CD8-positive, alpha-beta memory T cell (primary cell): ENCODE data around the gene OR1N2. TPM values are rescaled to one million over a fixed set of nuclear protein-coding genes. Genes with fewer than 3 reads are reported as not detected.
"Not testable (repeated sequence)": the region's sequence is repeated elsewhere in the genome, so short reads cannot be mapped to it uniquely, and the experiment has no call there.

Experiments used
- CTCF ChIA-PET: fragments of 350-600 bp; sonication (Branson Sonifier 250); formaldehyde crosslinking; loops from one replicate; lab custom pipeline; 2021; ENCODE audit warnings: antibody characterized with exemption; lab: Charles Lee
- POLR2A ChIA-PET: fragments of 350-600 bp; sonication (Branson Sonifier 250); formaldehyde crosslinking; loops from one replicate; lab custom pipeline; 2021; ENCODE audit warnings: antibody characterized with exemption; lab: Charles Lee
- DNase-seq, 5 donors: peaks; one replicate each; pipeline versions ENCODE4 v3.0.0 to v3.0.0-alpha.2; 2020 to 2022; ENCODE audit warnings: mixed read lengths in 1 of 5
- H3K27ac ChIP-seq: one replicate; pipeline ENCODE4 v1.7.0; 2013; ENCODE audit warnings: low read depth, mild to moderate bottlenecking, low read length, moderate library complexity
- H3K27me3 ChIP-seq: 2 replicates; pipeline ENCODE4 v1.7.0; 2013; ENCODE audit warnings: low read length, mild to moderate bottlenecking; ENCODE audit not compliant: insufficient read depth, poor library complexity, severe bottlenecking
- H3K36me3 ChIP-seq: 2 replicates; pipeline ENCODE4 v1.7.0; 2013; ENCODE audit warnings: mild to moderate bottlenecking, low read length, moderate library complexity; ENCODE audit not compliant: insufficient read depth
- H3K4me1 ChIP-seq: 2 replicates; pipeline ENCODE4 v1.7.0; 2013; ENCODE audit warnings: mild to moderate bottlenecking, low read length, moderate library complexity; ENCODE audit not compliant: insufficient read depth
- H3K4me3 ChIP-seq: 2 replicates; pipeline ENCODE4 v1.7.0; 2013; ENCODE audit warnings: mild to moderate bottlenecking, low read length
- H3K9me3 ChIP-seq: 2 replicates; pipeline ENCODE4 v1.7.0; 2013; ENCODE audit warnings: mild to moderate bottlenecking, low read length
- H3K27ac Mint-ChIP-seq, 8 donors: one replicate each; pipeline ENCODE4 v1.8.0; 2020 to 2021; ENCODE audit warnings: mixed read lengths in 8 of 8, mild to moderate bottlenecking in 6 of 8, inconsistent platforms in 3 of 8, moderate library complexity in 3 of 8
- H3K27me3 Mint-ChIP-seq, 2 donors: one replicate each; pipeline ENCODE4 v1.8.0; 2020 to 2021; ENCODE audit warnings: mixed read lengths in 2 of 2, mild to moderate bottlenecking in 1 of 2, moderate library complexity in 1 of 2
- H3K36me3 Mint-ChIP-seq, 3 donors: one replicate each; pipeline ENCODE4 v1.8.0; 2020 to 2021; ENCODE audit warnings: mixed read lengths in 3 of 3, inconsistent platforms in 1 of 3, mild to moderate bottlenecking in 1 of 3
- H3K4me1 Mint-ChIP-seq, 3 donors: one replicate each; pipeline ENCODE4 v1.8.0; 2020 to 2021; ENCODE audit warnings: mixed read lengths in 3 of 3, inconsistent platforms in 1 of 3, mild to moderate bottlenecking in 1 of 3
- H3K4me3 Mint-ChIP-seq, 7 donors: one replicate each; pipeline ENCODE4 v1.8.0; 2020 to 2021; ENCODE audit warnings: mixed read lengths in 7 of 7, mild to moderate bottlenecking in 6 of 7, moderate library complexity in 4 of 7, inconsistent platforms in 2 of 7
- H3K9me3 Mint-ChIP-seq, 5 donors: one replicate each; pipeline ENCODE4 v1.8.0; 2020 to 2022; ENCODE audit warnings: mixed read lengths in 5 of 5, mild to moderate bottlenecking in 3 of 5, moderate library complexity in 2 of 5, inconsistent platforms in 1 of 5
- polyA plus RNA-seq: library from polyadenylated mRNA; unstranded; fragments of 300-500 nt; fragmentation: Illumina TruSeq; gene quantifications from one replicate; pipeline ENCODE4 v1.2.3, GENCODE V29; 2021
- total RNA-seq, 2 experiments: library from RNA; stranded (reverse); gene quantifications; one replicate each; pipeline ENCODE4 v1.2.3, GENCODE V29; 2021

OR1N2 gene
- total and polyA plus RNA-seq, 3 experiments from 2014 or later = not detected

GRCh38 chr9:122531157-122531556 is 21.8 kb upstream of the OR1N2 start:
- H3K27me3 ChIP-seq, CTCF ChIA-PET, H3K36me3 Mint-ChIP-seq, H3K27ac ChIP-seq, H3K9me3 Mint-ChIP-seq, H3K36me3 ChIP-seq, POLR2A ChIA-PET, H3K4me1 ChIP-seq, H3K4me3 ChIP-seq, H3K4me1 Mint-ChIP-seq, H3K9me3 ChIP-seq, H3K4me3 Mint-ChIP-seq, DNase-seq: not testable (repeated sequence)
- peaks cover 10 to 12% of the 10 kb centered on the region in 2 donors for H3K27me3 Mint-ChIP-seq
- peak overlapping the region in 1 of 8 donors; percentile 77 for H3K27ac Mint-ChIP-seq

GRCh38 chr9:122536134-122536533 is 16.8 kb upstream of the OR1N2 start:
- no peak overlapping the region for H3K27ac Mint-ChIP-seq
- H3K4me3 ChIP-seq = no peak overlapping the region
- H3K36me3 Mint-ChIP-seq = no peaks in the 10 kb centered on the region
- no peaks in the 10 kb centered on the region for H3K4me1 ChIP-seq
- H3K27ac ChIP-seq = no peak overlapping the region
- CTCF ChIA-PET = no interaction called here
- DNase-seq = no peak
- peaks cover 0 to 2% of the 10 kb centered on the region in 2 donors for H3K27me3 Mint-ChIP-seq
- POLR2A ChIA-PET = no interaction called here
- no peaks in the 10 kb centered on the region for H3K9me3 ChIP-seq
- H3K4me3 Mint-ChIP-seq = no peak overlapping the region
- H3K9me3 Mint-ChIP-seq = peaks cover 0 to 5% (median 0%) of the 10 kb centered on the region in 5 donors
- H3K4me1 Mint-ChIP-seq = no peaks in the 10 kb centered on the region
- no peaks in the 10 kb centered on the region for H3K36me3 ChIP-seq
- H3K27me3 ChIP-seq = no peaks in the 10 kb centered on the region

- H3K36me3 Mint-ChIP-seq, H3K4me1 ChIP-seq, H3K27me3 ChIP-seq, H3K4me1 Mint-ChIP-seq, H3K36me3 ChIP-seq, H3K4me3 Mint-ChIP-seq, H3K27ac Mint-ChIP-seq, CTCF ChIA-PET, H3K4me3 ChIP-seq, H3K9me3 ChIP-seq, POLR2A ChIA-PET, H3K27ac ChIP-seq, DNase-seq, H3K9me3 Mint-ChIP-seq, H3K27me3 Mint-ChIP-seq: not testable (repeated sequence)
These were observed 15.8 kb upstream of the OR1N2 start for GRCh38 chr9:122537066-122537465.

GRCh38 chr9:122538757-122539156 is 14.2 kb upstream of the OR1N2 start:
- Mint-ChIP-seq H3K27me3 (peaks cover 3 to 9% of the 10 kb centered on the region in 2 donors), H3K36me3 (no peaks in the 10 kb centered on the region), H3K4me1 (no peaks in the 10 kb centered on the region), H3K4me3 (no peak overlapping the region), H3K27ac (no peak overlapping the region), H3K9me3 (peaks cover 0 to 5% (median 0%) of the 10 kb centered on the region in 5 donors)
- no peaks in the 10 kb centered on the region for H3K4me1 ChIP-seq
- no peak for DNase-seq
- ChIA-PET CTCF (no interaction called here), POLR2A (no interaction called here)
- no peaks in the 10 kb centered on the region for H3K9me3 ChIP-seq
- H3K27ac ChIP-seq = no peak overlapping the region
- no peaks in the 10 kb centered on the region for H3K27me3 ChIP-seq
- H3K36me3 ChIP-seq = no peaks in the 10 kb centered on the region
- no peak overlapping the region for H3K4me3 ChIP-seq

- no peak overlapping the region for H3K4me3 ChIP-seq
- H3K27ac Mint-ChIP-seq = no peak overlapping the region
- no peak overlapping the region for H3K27ac ChIP-seq
- H3K9me3 Mint-ChIP-seq = peaks cover 0 to 7% (median 1%) of the 10 kb centered on the region in 5 donors
- H3K9me3 ChIP-seq = no peaks in the 10 kb centered on the region
- no peaks in the 10 kb centered on the region for H3K27me3 ChIP-seq
- no peak for DNase-seq
- no peaks in the 10 kb centered on the region for H3K4me1 ChIP-seq
- H3K36me3 Mint-ChIP-seq = peaks cover 0 to 7% (median 0%) of the 10 kb centered on the region in 3 donors
- no peaks in the 10 kb centered on the region for H3K4me1 Mint-ChIP-seq
- CTCF ChIA-PET = no interaction called here
- H3K4me3 Mint-ChIP-seq = no peak overlapping the region
- H3K36me3 ChIP-seq = no peaks in the 10 kb centered on the region
- POLR2A ChIA-PET = no interaction called here
- H3K27me3 Mint-ChIP-seq = peaks cover 11 to 34% of the 10 kb centered on the region in 2 donors
These were observed 6.7 kb upstream of the OR1N2 start for GRCh38 chr9:122546196-122546595.

- Histone ChIP-seq H3K4me1 (no peaks in the 10 kb centered on the region), H3K4me3 (no peak overlapping the region), H3K27ac (no peak overlapping the region), H3K9me3 (no peaks in the 10 kb centered on the region), H3K36me3 (no peaks in the 10 kb centered on the region), H3K27me3 (no peaks in the 10 kb centered on the region)
- H3K27me3 Mint-ChIP-seq = peaks cover 8 to 39% of the 10 kb centered on the region in 2 donors
- CTCF ChIA-PET = no interaction called here
- no peak overlapping the region for H3K4me3 Mint-ChIP-seq
- peaks cover 0 to 7% (median 0%) of the 10 kb centered on the region in 3 donors for H3K36me3 Mint-ChIP-seq
- peaks cover 0 to 8% (median 1%) of the 10 kb centered on the region in 5 donors for H3K9me3 Mint-ChIP-seq
- DNase-seq = no peak
- no peak overlapping the region for H3K27ac Mint-ChIP-seq
- POLR2A ChIA-PET = no interaction called here
- no peaks in the 10 kb centered on the region for H3K4me1 Mint-ChIP-seq
These were observed 1.5 kb upstream of the OR1N2 start for GRCh38 chr9:122551371-122551770.

- Mint-ChIP-seq H3K9me3 (peaks cover 2 to 11% (median 4%) of the 10 kb centered on the region in 5 donors), H3K4me3 (no peak overlapping the region), H3K27ac (no peak overlapping the region), H3K27me3 (peaks cover 8 to 25% of the 10 kb centered on the region in 2 donors), H3K36me3 (peaks cover 0 to 1% (median 0%) of the 10 kb centered on the region in 3 donors), H3K4me1 (peaks cover 0 to 5% (median 4%) of the 10 kb centered on the region in 3 donors)
- Histone ChIP-seq H3K4me3 (no peak overlapping the region), H3K27ac (no peak overlapping the region), H3K36me3 (no peaks in the 10 kb centered on the region), H3K9me3 (no peaks in the 10 kb centered on the region), H3K27me3 (no peaks in the 10 kb centered on the region), H3K4me1 (no peaks in the 10 kb centered on the region)
- POLR2A ChIA-PET = no interaction called here
- DNase-seq = no peak
- CTCF ChIA-PET = no interaction called here
These were observed 8.5 kb downstream of the OR1N2 start for GRCh38 chr9:122561446-122561845.

GRCh38 chr9:122562134-122562760 is 9.3 kb downstream of the OR1N2 start:
- Histone ChIP-seq H3K36me3 (no peaks in the 10 kb centered on the region), H3K4me3 (no peak overlapping the region), H3K27me3 (no peaks in the 10 kb centered on the region), H3K9me3 (no peaks in the 10 kb centered on the region), H3K4me1 (no peaks in the 10 kb centered on the region), H3K27ac (no peak overlapping the region)
- POLR2A ChIA-PET = no interaction called here
- Mint-ChIP-seq H3K27me3 (peaks cover 8 to 25% of the 10 kb centered on the region in 2 donors), H3K27ac (peak overlapping the region in 1 of 8 donors; percentile 17), H3K4me3 (peak overlapping the region in 3 of 7 donors; percentile 3 to 44 (median 25)), H3K4me1 (peaks cover 0 to 5% (median 4%) of the 10 kb centered on the region in 3 donors), H3K36me3 (peaks cover 0 to 1% (median 0%) of the 10 kb centered on the region in 3 donors), H3K9me3 (peaks cover 2 to 11% (median 4%) of the 10 kb centered on the region in 5 donors)
- DNase-seq = peak in 1 of 5 donors; percentile 2
- CTCF ChIA-PET = no interaction called here
